Mammary epithelial cell (primary cell): ENCODE results near the gene TMEM14A.

ENCODE experiments used
- CTCF ChIP-seq, 2 donors: IDR thresholded peaks in 1 of 2; conservative IDR thresholded peaks in 1 of 2; 2 replicates each; pipeline ENCODE4 v1.5.1; 2011 to 2012; ENCODE audit warnings: inconsistent platforms in 2 of 2, low read length in 2 of 2, mild to moderate bottlenecking in 2 of 2, control low read depth in 1 of 2, low read depth in 1 of 2; ENCODE audit not compliant: insufficient read depth in 1 of 2; ENCODE audit errors: extremely low read depth in 1 of 2
- EZH2 ChIP-seq: IDR thresholded peaks from 2 replicates; pipeline ENCODE4 v1.6.1; 2012; ENCODE audit warnings: low read length, inconsistent platforms, borderline replicate concordance

DNA sequence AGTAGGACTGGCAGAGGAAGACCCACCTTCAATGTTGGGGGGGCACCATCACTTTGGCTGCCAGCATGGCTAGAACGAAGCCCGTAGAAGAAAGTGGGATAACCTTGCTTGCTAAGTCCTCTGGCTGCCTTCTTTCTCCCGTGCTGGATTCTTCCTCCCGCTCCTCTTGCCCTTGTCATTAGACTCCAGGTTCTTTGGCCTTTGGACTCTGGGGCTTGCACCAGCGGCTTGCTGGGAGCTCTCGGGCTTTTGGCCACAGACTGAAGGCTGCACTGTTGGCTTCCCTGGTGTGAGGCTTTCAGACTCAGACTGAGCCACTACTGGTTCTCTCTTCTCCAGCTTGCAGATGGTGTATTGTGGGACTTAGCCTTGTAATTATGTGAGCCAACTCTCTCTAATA, 64.2 kb downstream of the TMEM14A start:
- TF ChIP-seq CTCF (conservative IDR thresholded peaks at IDR 0.05 in 1 of 2, IDR thresholded peaks at IDR 0.05 in 1 of 2; ENCODE audit: extremely low read depth in 1 of 2, insufficient read depth in 1 of 2, low read depth in 1 of 2, low read length in 2 of 2), result no peak
- TF ChIP-seq EZH2, result no peak
